ENCODE data around the gene FAM163A.

DNA sequence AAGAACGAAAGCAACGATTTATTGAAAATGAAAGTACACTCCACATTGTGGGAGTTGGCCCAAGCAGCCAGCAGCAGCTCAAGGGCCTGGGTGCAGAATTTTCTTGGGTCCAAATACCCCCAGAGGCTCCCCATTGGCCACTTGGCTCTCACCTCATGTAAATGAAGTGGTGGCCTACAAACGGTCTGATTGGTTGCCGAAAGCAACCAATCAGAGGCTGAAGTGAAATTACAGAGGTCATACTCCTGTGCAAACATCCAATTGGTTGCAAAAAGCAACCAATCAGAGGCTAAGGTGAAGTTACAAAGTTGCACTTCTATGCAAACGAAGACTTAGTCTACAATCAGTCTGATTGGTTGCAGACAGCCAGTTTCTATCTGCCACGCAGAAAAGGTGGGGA, 31.9 kb downstream of the FAM163A start:
- TF ChIP-seq CTCF (conservative IDR thresholded peaks at IDR 0.05) (no peak), ZFX (IDR thresholded peaks at IDR 0.05) (no peak)
